HUDEP-2 (cell line): Measurements from ENCODE around the gene FBXO40.
A peak's percentile ranks its signal among the peaks of the same experiment; 100 is the strongest.

ENCODE experiments used
- DNase-seq, 76 experiments: peaks; one replicate each; lab custom pipeline; 2025; ENCODE audit not compliant: unreplicated experiment in 76 of 76; lab: John Stamatoyannopoulos, UW

FBXO40 gene

GRCh38 chr3:121619691-121620090 lies 26.5 kb downstream of the FBXO40 start:
- DNase-seq = no peak

- no peak for DNase-seq
Observed at GRCh38 chr3:121621491-121621890, 28.3 kb downstream of the FBXO40 start.

GRCh38 chr3:121624147-121624899 lies 31.1 kb downstream of the FBXO40 start:
- DNase-seq = no peak

GRCh38 chr3:121626495-121626894 lies 33.3 kb downstream of the FBXO40 start:
- DNase-seq = no peak

GRCh38 chr3:121627211-121627610 lies 34.0 kb downstream of the FBXO40 start:
- no peak for DNase-seq

GRCh38 chr3:121627622-121628021 lies 34.4 kb downstream of the FBXO40 start:
- no peak for DNase-seq

- DNase-seq = no peak
Observed at GRCh38 chr3:121629601-121630000, 36.4 kb downstream of the FBXO40 start.

GRCh38 chr3:121630355-121630754 lies 37.2 kb downstream of the FBXO40 start:
- DNase-seq = no peak

- no peak for DNase-seq
Observed at GRCh38 chr3:121637922-121638321, 44.7 kb downstream of the FBXO40 start.

- DNase-seq = no peak
Observed at GRCh38 chr3:121641127-121641526, 47.9 kb downstream of the FBXO40 start.

- no peak for DNase-seq
Observed at GRCh38 chr3:121642601-121643314, 49.6 kb downstream of the FBXO40 start.

- no peak for DNase-seq
Observed at GRCh38 chr3:121645054-121645453, 51.9 kb downstream of the FBXO40 start.

GRCh38 chr3:121648219-121648958 lies 55.2 kb downstream of the FBXO40 start:
- no peak for DNase-seq

- no peak for DNase-seq
Observed at GRCh38 chr3:121649645-121650044, 56.5 kb downstream of the FBXO40 start.

- peak in 1 of 76 experiments; percentile 0 for DNase-seq
Observed at GRCh38 chr3:121651684-121652083, 58.5 kb downstream of the FBXO40 start.

GRCh38 chr3:121654493-121655385 lies 61.6 kb downstream of the FBXO40 start:
- no peak for DNase-seq

GRCh38 chr3:121658716-121659435 lies 65.7 kb downstream of the FBXO40 start:
- DNase-seq = no peak

- DNase-seq = no peak
Observed at GRCh38 chr3:121659586-121659985, 66.4 kb downstream of the FBXO40 start.

GRCh38 chr3:121660356-121661171 lies 67.4 kb downstream of the FBXO40 start, which contains the start of gene HCLS1:
Gene HCLS1, minus strand, starts transcription at chr3:121660903. Its CDS starts 2,556 bp downstream, at chr3:121658347.
- no peak for DNase-seq
